ENCODE results near the gene OR10G2. TPM values are rescaled to one million over a fixed set of nuclear protein-coding genes. Genes with fewer than 3 reads are reported as not detected.

The OR10G2 gene, protein sequence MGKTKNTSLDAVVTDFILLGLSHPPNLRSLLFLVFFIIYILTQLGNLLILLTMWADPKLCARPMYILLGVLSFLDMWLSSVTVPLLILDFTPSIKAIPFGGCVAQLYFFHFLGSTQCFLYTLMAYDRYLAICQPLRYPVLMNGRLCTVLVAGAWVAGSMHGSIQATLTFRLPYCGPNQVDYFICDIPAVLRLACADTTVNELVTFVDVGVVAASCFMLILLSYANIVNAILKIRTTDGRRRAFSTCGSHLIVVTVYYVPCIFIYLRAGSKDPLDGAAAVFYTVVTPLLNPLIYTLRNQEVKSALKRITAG
- not detected for total RNA-seq

DNA sequence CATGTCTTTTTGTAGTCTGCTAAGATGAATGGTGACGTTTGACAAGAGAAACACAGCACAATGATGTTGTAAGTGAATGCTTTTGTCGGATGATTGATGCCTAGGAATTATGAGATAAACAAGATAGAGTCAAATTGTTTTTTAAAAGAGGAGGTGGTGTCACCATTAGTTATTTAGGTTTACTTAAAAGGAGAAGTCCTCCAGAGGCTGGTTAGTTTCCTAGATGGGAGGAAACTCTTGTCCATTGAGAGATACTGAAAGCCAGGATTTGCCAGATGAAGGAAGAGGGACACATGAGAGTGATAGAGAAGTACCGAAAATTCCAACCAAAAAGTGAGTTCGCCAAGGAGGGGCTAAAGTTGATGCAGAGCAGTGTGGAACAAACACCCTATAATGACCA is at the start of gene OR10G2:
Gene OR10G2, minus strand, starts transcription at position 101 of the 400 bp plus-strand sequence. Its CDS starts 98 bp downstream, at position 3.

GRCh38 chr14:21673718-21674117 is 39.0 kb upstream of the OR10G2 start, which contains the start of gene OR4E1:
Gene OR4E1 (minus strand): TSS chr14:21673818. CDS start chr14:21670935, 2,883 bp downstream.

GRCh38 chr14:21653331-21653885 is 18.7 kb upstream of the OR10G2 start, which contains the start of gene OR4E2:
Gene OR4E2 (plus strand): TSS chr14:21653835. CDS start chr14:21665083, 11,248 bp downstream.

Other genes starting within 250 kb of the OR10G2 start
- 10 to 100 TPM; 61.3 to 81.6 TPM for gene CHD8, start 178.8 kb downstream of the OR10G2 start, total RNA-seq
- 10 to 100 TPM; 31.3 to 39.0 TPM for gene RAB2B, start 158.0 kb downstream of the OR10G2 start, total RNA-seq
- gene TOX4, start 157.7 kb downstream of the OR10G2 start, total RNA-seq, result 10 to 100 TPM; 31.0 to 36.5 TPM
- gene METTL3, start 123.6 kb downstream of the OR10G2 start, total RNA-seq, result 10 to 100 TPM; 37.9 to 68.9 TPM
- gene SALL2, start 108.6 kb downstream of the OR10G2 start, total RNA-seq, result 1 to 10 TPM; 1.7 to 2.4 TPM
- not detected for gene OR10G3, start 54.9 kb downstream of the OR10G2 start, total RNA-seq
- not detected for gene OR4E2, start 18.9 kb upstream of the OR10G2 start, total RNA-seq
- gene OR4E1, start 38.9 kb upstream of the OR10G2 start, total RNA-seq, result not detected

Measured in melanocyte of skin (primary cell).